Activated T-cell treated with anti-CD3 and anti-CD28 coated beads, Interleukin-2, amount 50 U/mL, for 1 hour (primary cell): ENCODE results near the gene CALY.

Experiments
- DNase-seq: peaks from one replicate; pipeline ENCODE4 v3.0.0-alpha.2; 2020

Gene CALY

GRCh38 chr10:133309100-133309719 is 27.5 kb downstream of the CALY start:
- peak; percentile 98 for DNase-seq

GRCh38 chr10:133308421-133309099 is 28.1 kb downstream of the CALY start, which contains the start of the genes TUBGCP2 and ZNF511:
Gene TUBGCP2 (minus strand): TSS chr10:133308872. CDS start chr10:133302941, 5,931 bp downstream.
Gene ZNF511 (plus strand): TSS chr10:133308914. CDS start chr10:133308944, 30 bp downstream.
- DNase-seq = peak; percentile 96

- peak; percentile 92 for DNase-seq
These were observed 28.8 kb downstream of the CALY start for GRCh38 chr10:133307776-133308420.

- DNase-seq = no peak
These were observed 29.7 kb downstream of the CALY start for GRCh38 chr10:133306941-133307379.

- DNase-seq = no peak
These were observed 30.6 kb downstream of the CALY start for GRCh38 chr10:133306097-133306476.

- no peak for DNase-seq
These were observed 33.5 kb downstream of the CALY start for GRCh38 chr10:133303206-133303605.

- no peak for DNase-seq
These were observed 34.5 kb downstream of the CALY start for GRCh38 chr10:133302230-133302629.

GRCh38 chr10:133299738-133300137 is 37.0 kb downstream of the CALY start:
- DNase-seq = no peak

- no peak for DNase-seq
These were observed 37.5 kb downstream of the CALY start for GRCh38 chr10:133299224-133299623.

- DNase-seq = no peak
These were observed 38.2 kb downstream of the CALY start for GRCh38 chr10:133298466-133298865.

GRCh38 chr10:133297504-133297903 is 39.2 kb downstream of the CALY start:
- no peak for DNase-seq

GRCh38 chr10:133295426-133296320 is 41.0 kb downstream of the CALY start:
- DNase-seq = no peak

GRCh38 chr10:133294189-133294588 is 42.5 kb downstream of the CALY start:
- no peak for DNase-seq

- no peak for DNase-seq
These were observed 42.9 kb downstream of the CALY start for GRCh38 chr10:133293810-133294119.

GRCh38 chr10:133292919-133293809 is 43.5 kb downstream of the CALY start:
- DNase-seq = no peak

GRCh38 chr10:133289761-133290160 is 46.9 kb downstream of the CALY start:
- DNase-seq = no peak

- DNase-seq = no peak
These were observed 48.7 kb downstream of the CALY start for GRCh38 chr10:133287832-133288500.

GRCh38 chr10:133286366-133286765 is 50.3 kb downstream of the CALY start:
- DNase-seq = no peak

GRCh38 chr10:133285217-133285616 is 51.5 kb downstream of the CALY start:
- DNase-seq = no peak

GRCh38 chr10:133283931-133284330 is 52.8 kb downstream of the CALY start:
- DNase-seq = no peak

- DNase-seq = no peak
These were observed 53.8 kb downstream of the CALY start for GRCh38 chr10:133282846-133283390.
